B cell (primary cell): ENCODE data around the gene EBF3. TPM values are rescaled to one million over a fixed set of nuclear protein-coding genes. Genes with fewer than 3 reads are reported as not detected.

Experiments used
- ATAC-seq: fragments of 200-7000 bp; cut with Tn5 transposase; one replicate; pipeline ENCODE4 v1.10.0; 2021; ENCODE audit warnings: low read depth, mild to moderate bottlenecking, moderate number of reproducible peaks, moderate library complexity
- CTCF ChIA-PET: fragments of 350-600 bp; sonication (Branson Sonifier 250); formaldehyde crosslinking; loops from one replicate; lab custom pipeline; 2021; ENCODE audit warnings: antibody characterized with exemption, inconsistent platforms; lab: Charles Lee
- POLR2A ChIA-PET: fragments of 350-600 bp; sonication (Branson Sonifier 250); formaldehyde crosslinking; loops from one replicate; lab custom pipeline; 2021; ENCODE audit warnings: antibody characterized with exemption; lab: Charles Lee
- DNase-seq: peaks from one replicate; pipeline ENCODE4 v3.0.0; 2013
- H2AFZ ChIP-seq: 2 replicates; pipeline ENCODE4 v1.6.1; 2012; ENCODE audit warnings: mild to moderate bottlenecking, low read depth, low read length; ENCODE audit not compliant: insufficient read depth, poor library complexity, severe bottlenecking
- H3K27ac ChIP-seq, 2 donors: 1 replicate in 1 of 2; 2 replicates in 1 of 2; pipeline ENCODE4 v1.5.1; 2012 to 2013; ENCODE audit warnings: low read length in 2 of 2, mild to moderate bottlenecking in 2 of 2, moderate library complexity in 1 of 2
- H3K27me3 ChIP-seq, 4 experiments: fragments of 200-600 bp in 1 of 4; sonication (generic) in 1 of 4; replicated peaks in 1 of 4; 1 replicate in 2 of 4; 2 replicates in 2 of 4; pipeline versions ENCODE4 v1.6.1 to v1.7.0; 2013 to 2016; ENCODE audit warnings: low read length in 3 of 4, mild to moderate bottlenecking in 2 of 4, mixed read lengths in 1 of 4, moderate library complexity in 1 of 4; ENCODE audit not compliant: insufficient read depth in 4 of 4, control insufficient read depth in 3 of 4; ENCODE audit errors: control extremely low read depth in 1 of 4
- H3K36me3 ChIP-seq, 2 experiments: replicated peaks in 1 of 2; 1 replicate in 1 of 2; 2 replicates in 1 of 2; pipeline versions ENCODE4 v1.6.1 to v1.7.1; 2013; ENCODE audit warnings: low read length in 1 of 2; ENCODE audit not compliant: insufficient read depth in 2 of 2, control insufficient read depth in 1 of 2; ENCODE audit errors: control extremely low read depth in 1 of 2, extremely low read depth in 1 of 2
- H3K4me1 ChIP-seq, 2 donors: fragments of 200-600 bp in 1 of 2; sonication (generic) in 1 of 2; 1 replicate in 1 of 2; 2 replicates in 1 of 2; pipeline versions ENCODE4 v1.5.1 to v1.6.1; 2013 to 2017; ENCODE audit warnings: low read length in 2 of 2; ENCODE audit not compliant: control insufficient read depth in 2 of 2, insufficient read depth in 2 of 2
- H3K4me2 ChIP-seq: replicated peaks from 2 replicates; pipeline ENCODE3; 2012; ENCODE audit warnings: mild to moderate bottlenecking, low read depth, low read length; ENCODE audit not compliant: poor library complexity, severe bottlenecking
- H3K4me3 ChIP-seq, 5 experiments: fragments of 200-600 bp in 1 of 5; sonication (generic) in 1 of 5; 1 replicate in 3 of 5; 2 replicates in 2 of 5; pipeline versions ENCODE4 v1.5.1 to v1.7.0; 2011 to 2016; ENCODE audit warnings: low read length in 4 of 5, mild to moderate bottlenecking in 4 of 5, low read depth in 2 of 5, control low read depth in 1 of 5, moderate library complexity in 1 of 5; ENCODE audit not compliant: insufficient read depth in 1 of 5; ENCODE audit errors: control extremely low read depth in 1 of 5, extremely low read depth in 1 of 5
- H3K79me2 ChIP-seq: fragments of 200-600 bp; sonication (generic); one replicate; pipeline ENCODE4 v1.6.0; 2016; ENCODE audit warnings: low read length; ENCODE audit not compliant: control insufficient read depth, insufficient read depth
- H3K9ac ChIP-seq: fragments of 200-600 bp; sonication (generic); 2 replicates; pipeline ENCODE4 v1.6.1; 2017; ENCODE audit warnings: mild to moderate bottlenecking, low read length, moderate library complexity
- H3K9me3 ChIP-seq, 3 donors: one replicate each; pipeline versions ENCODE4 v1.6.1 to v1.7.1; 2013; ENCODE audit warnings: low read length in 2 of 3; ENCODE audit not compliant: control insufficient read depth in 2 of 3, insufficient read depth in 1 of 3; ENCODE audit errors: control extremely low read depth in 1 of 3
- H4K20me1 ChIP-seq: 2 replicates; pipeline ENCODE4 v1.6.0; 2012; ENCODE audit warnings: mild to moderate bottlenecking, low read length; ENCODE audit not compliant: insufficient read depth, control insufficient read depth, poor library complexity, severe bottlenecking
- H3K27ac Mint-ChIP-seq: one replicate; pipeline ENCODE4 v1.8.0; 2021; ENCODE audit warnings: mixed read lengths
- H3K27me3 Mint-ChIP-seq: one replicate; pipeline ENCODE4 v1.8.0; 2021; ENCODE audit warnings: mixed read lengths
- H3K4me1 Mint-ChIP-seq: one replicate; pipeline ENCODE4 v1.8.0; 2021; ENCODE audit warnings: mixed read lengths
- H3K4me3 Mint-ChIP-seq: one replicate; pipeline ENCODE4 v1.8.0; 2021; ENCODE audit warnings: mixed read lengths
- H3K9me3 Mint-ChIP-seq: one replicate; pipeline ENCODE4 v1.8.0; 2022; ENCODE audit warnings: mixed read lengths; ENCODE audit not compliant: insufficient read depth
- EZH2 ChIP-seq: IDR thresholded peaks from 2 replicates; pipeline ENCODE4 v1.6.1; 2012; ENCODE audit warnings: borderline replicate concordance, low read depth, mild to moderate bottlenecking, moderate library complexity, low read length; ENCODE audit not compliant: insufficient read depth, poor library complexity, severe bottlenecking
- WGBS: methylation state at CpG from one replicate; pipeline ENCODE4 v1.1.5; 2013; ENCODE audit warnings: missing lambda C conversion rate; ENCODE audit not compliant: insufficient coverage; 5-methylcytosine and 5-hydroxymethylcytosine counted together
- intact Hi-C: fragments of 100-400 bp; cut with micrococcal nuclease; formaldehyde crosslinking; loops from one replicate; pipeline ENCODE4 v1.10.0; 2022
- polyA plus RNA-seq: library from polyadenylated mRNA; depleted of rRNA; stranded (reverse); fragments of >200 nt; gene quantifications from 2 replicates; pipeline ENCODE4 v1.2.3, GENCODE V29; 2012
- total RNA-seq, 2 donors: library from RNA; stranded (reverse); fragments of 120-200 nt in 1 of 2; gene quantifications; 1 replicate in 1 of 2; 2 replicates in 1 of 2; pipeline versions ENCODE4 v1.2.3 to v1.2.4, GENCODE V29; 2013 to 2022
- TF ChIP-seq, protein P1 (sequence below): fragments of 200-600 bp; IDR thresholded peaks from one replicate; pipeline ENCODE4 v1.8.0; 2022; ENCODE audit warnings: antibody characterized with exemption, mild to moderate bottlenecking

EBF3 gene
- total and polyA plus RNA-seq, 2 donors (not counting 1 experiment from before 2014, with no cell fraction given), result not detected

DNA sequence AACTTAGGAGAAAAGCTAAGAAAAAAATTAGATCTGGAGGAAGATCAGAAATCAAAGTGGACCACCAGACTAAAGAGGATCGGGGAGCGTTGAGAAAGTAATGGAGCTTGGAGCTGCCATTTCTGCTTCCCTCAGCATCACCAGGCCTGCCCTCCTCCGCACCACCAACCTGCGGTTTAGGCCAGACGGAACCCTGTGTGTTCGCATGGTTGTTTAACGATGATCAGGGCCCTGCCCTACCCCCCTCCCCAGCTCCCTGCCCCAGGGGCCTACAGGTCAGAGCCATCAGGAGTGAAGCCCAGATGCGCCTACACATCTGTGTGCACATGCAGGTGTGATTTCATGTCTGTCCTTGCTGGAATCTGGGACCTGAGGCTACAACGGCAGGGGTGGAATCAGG, 45.7 kb downstream of the EBF3 start:
- H3K9ac ChIP-seq, result no peak overlapping the region
- no peak overlapping the region for H2AFZ ChIP-seq
- intact Hi-C loops, result no loop called here
- Mint-ChIP-seq H3K27me3 (no peaks in the 10 kb centered on the region), H3K4me1 (no peaks in the 10 kb centered on the region), H3K27ac (no peak overlapping the region), H3K4me3 (no peak overlapping the region), H3K9me3 (no peaks in the 10 kb centered on the region)
- no peak overlapping the region for H3K4me3 ChIP-seq
- H3K4me2 ChIP-seq, result no peak overlapping the region
- no peaks in the 10 kb centered on the region for H4K20me1 ChIP-seq
- ATAC-seq (no peak), DNase-seq (no peak)
- WGBS, result 95% methylated on average over 9 of the region's 9 CpGs
- POLR2A ChIA-PET, result no interaction called here
- CTCF ChIA-PET, result no interaction called here
- H3K4me1 ChIP-seq, result no peaks in the 10 kb centered on the region
- no peaks in the 10 kb centered on the region for H3K79me2 ChIP-seq
- H3K27ac ChIP-seq, result no peak overlapping the region
- no peaks in the 10 kb centered on the region for H3K36me3 ChIP-seq
- no peak for TF ChIP-seq EZH2
- TF ChIP-seq, protein P1, sequence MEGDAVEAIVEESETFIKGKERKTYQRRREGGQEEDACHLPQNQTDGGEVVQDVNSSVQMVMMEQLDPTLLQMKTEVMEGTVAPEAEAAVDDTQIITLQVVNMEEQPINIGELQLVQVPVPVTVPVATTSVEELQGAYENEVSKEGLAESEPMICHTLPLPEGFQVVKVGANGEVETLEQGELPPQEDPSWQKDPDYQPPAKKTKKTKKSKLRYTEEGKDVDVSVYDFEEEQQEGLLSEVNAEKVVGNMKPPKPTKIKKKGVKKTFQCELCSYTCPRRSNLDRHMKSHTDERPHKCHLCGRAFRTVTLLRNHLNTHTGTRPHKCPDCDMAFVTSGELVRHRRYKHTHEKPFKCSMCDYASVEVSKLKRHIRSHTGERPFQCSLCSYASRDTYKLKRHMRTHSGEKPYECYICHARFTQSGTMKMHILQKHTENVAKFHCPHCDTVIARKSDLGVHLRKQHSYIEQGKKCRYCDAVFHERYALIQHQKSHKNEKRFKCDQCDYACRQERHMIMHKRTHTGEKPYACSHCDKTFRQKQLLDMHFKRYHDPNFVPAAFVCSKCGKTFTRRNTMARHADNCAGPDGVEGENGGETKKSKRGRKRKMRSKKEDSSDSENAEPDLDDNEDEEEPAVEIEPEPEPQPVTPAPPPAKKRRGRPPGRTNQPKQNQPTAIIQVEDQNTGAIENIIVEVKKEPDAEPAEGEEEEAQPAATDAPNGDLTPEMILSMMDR, result no peak
- H3K27me3 ChIP-seq, result no peaks in the 10 kb centered on the region
- no peaks in the 10 kb centered on the region for H3K9me3 ChIP-seq

DNA sequence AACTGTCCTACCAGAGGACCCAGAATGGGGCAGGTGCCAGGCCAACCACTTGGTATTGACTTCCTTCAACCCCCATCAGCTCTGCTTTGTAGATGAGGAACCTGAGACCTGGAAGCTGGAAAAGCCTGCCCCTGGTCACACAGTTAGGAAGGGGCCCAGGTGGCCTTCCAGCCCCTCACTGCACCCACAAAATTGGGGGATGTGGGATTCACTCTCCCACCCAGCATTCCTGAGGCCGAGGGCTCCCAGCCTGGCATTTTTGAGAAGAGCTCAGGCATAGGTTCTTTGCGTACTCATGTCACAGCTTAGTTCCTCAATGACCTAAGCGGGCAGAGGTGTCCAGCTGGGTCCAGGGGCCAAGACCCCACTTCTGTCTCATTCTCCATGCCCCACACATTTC, 46.1 kb downstream of the EBF3 start:
- Histone ChIP-seq H3K36me3 (no peaks in the 10 kb centered on the region), H3K27me3 (no peaks in the 10 kb centered on the region), H3K27ac (no peak overlapping the region), H3K4me1 (no peaks in the 10 kb centered on the region), H3K9me3 (no peaks in the 10 kb centered on the region), H3K4me2 (no peak overlapping the region), H3K4me3 (no peak overlapping the region), H3K9ac (no peak overlapping the region), H3K79me2 (no peaks in the 10 kb centered on the region), H4K20me1 (no peaks in the 10 kb centered on the region), H2AFZ (no peak overlapping the region)
- Mint-ChIP-seq H3K9me3 (no peaks in the 10 kb centered on the region), H3K27me3 (no peaks in the 10 kb centered on the region), H3K4me3 (no peak overlapping the region), H3K4me1 (no peaks in the 10 kb centered on the region), H3K27ac (no peak overlapping the region)
- DNase-seq (no peak), ATAC-seq (no peak)
- POLR2A ChIA-PET, result interaction anchor here (0.6 kb wide), 1 partner anchor 16 kb away, joined by 3 read pairs; no protein-coding TSS in a partner anchor
- CTCF ChIA-PET, result no interaction called here
- intact Hi-C loops, result no loop called here
- TF ChIP-seq EZH2, result no peak
- TF ChIP-seq, protein P1, result no peak
- WGBS, result 100% methylated on average over 1 of the region's 3 CpGs
